A673 (cell line): Measurements from ENCODE around the gene HMGB2. TPM values are rescaled to one million over a fixed set of nuclear protein-coding genes. Genes with fewer than 3 reads are reported as not detected.

Experiments
- BruUV-seq: library from RNA; stranded (reverse); fragments of 400-500 nt; replicated peaks from 2 replicates; lab custom pipeline; 2021; lab: Mats Ljungman, UMichigan
- CTCF ChIA-PET: fragments of 300-600 bp; sonication (Branson Sonifier 250); formaldehyde crosslinking; loops from one replicate; lab custom pipeline; 2022; ENCODE audit warnings: antibody characterized with exemption; lab: Charles Lee
- POLR2A ChIA-PET: fragments of 300-600 bp; sonication (Branson Sonifier 250); formaldehyde crosslinking; loops from one replicate; lab custom pipeline; 2022; ENCODE audit warnings: antibody characterized with exemption; ENCODE audit not compliant: low non-redundant PET; lab: Charles Lee
- DNase-seq: peaks from one replicate; pipeline ENCODE4 v3.0.0-alpha.2; 2015; ENCODE audit warnings: low spot score
- H3K27ac ChIP-seq: fragments of 200-600 bp; sonication (generic); 2 replicates; pipeline ENCODE4 v1.5.1; 2016; ENCODE audit warnings: mixed run types, low read depth, mild to moderate bottlenecking, mixed read lengths, antibody characterized with exemption, low read length; ENCODE audit not compliant: poor library complexity, severe bottlenecking
- H3K27me3 ChIP-seq: fragments of 200-600 bp; sonication (generic); replicated peaks from 2 replicates; pipeline ENCODE4 v1.6.1; 2017; ENCODE audit warnings: mixed run types, low read depth, mild to moderate bottlenecking, mixed read lengths, antibody characterized with exemption, low read length; ENCODE audit not compliant: insufficient read depth, poor library complexity
- H3K36me3 ChIP-seq: fragments of 200-600 bp; sonication (generic); 2 replicates; pipeline ENCODE4 v1.6.1; 2016; ENCODE audit warnings: mixed run types, mild to moderate bottlenecking, mixed read lengths, antibody characterized with exemption, low read length; ENCODE audit not compliant: insufficient read depth, poor library complexity, severe bottlenecking
- H3K4me1 ChIP-seq: fragments of 200-600 bp; sonication (generic); 2 replicates; pipeline ENCODE4 v1.6.1; 2017; ENCODE audit warnings: mixed run types, mild to moderate bottlenecking, mixed read lengths, antibody characterized with exemption, low read length; ENCODE audit not compliant: insufficient read depth, poor library complexity, severe bottlenecking
- H3K4me3 ChIP-seq: fragments of 200-600 bp; sonication (generic); 2 replicates; pipeline ENCODE4 v1.5.1; 2016; ENCODE audit warnings: low read depth, mixed run types, mild to moderate bottlenecking, mixed read lengths, low read length; ENCODE audit not compliant: poor library complexity, severe bottlenecking
- H3K9me3 ChIP-seq: fragments of 200-600 bp; sonication (generic); 2 replicates; pipeline ENCODE4 v1.6.1; 2016; ENCODE audit warnings: mixed run types, low read depth, mild to moderate bottlenecking, mixed read lengths, antibody characterized with exemption, low read length; ENCODE audit not compliant: poor library complexity, severe bottlenecking
- EZH2 ChIP-seq: fragments of 200-600 bp; sonication (generic); IDR thresholded peaks from 2 replicates; pipeline ENCODE4 v1.6.1; 2017; ENCODE audit warnings: borderline replicate concordance, low read depth, mild to moderate bottlenecking, mixed read lengths, antibody characterized with exemption, low read length; ENCODE audit not compliant: poor library complexity, severe bottlenecking
- intact Hi-C: fragments of 100-400 bp; cut with micrococcal nuclease; formaldehyde crosslinking; loops from one replicate; pipeline ENCODE4 v1.10.0; 2022; ENCODE audit not compliant: unreplicated experiment
- total RNA-seq: library from RNA; stranded (reverse); gene quantifications from 2 replicates; pipeline ENCODE4 v1.2.3, GENCODE V29; 2021
- TF ChIP-seq, protein P1 (sequence below): fragments of 300-800, 200-600 bp; sonication (generic); conservative IDR thresholded peaks from 2 replicates; pipeline ENCODE4 v1.5.1; 2017; ENCODE audit warnings: low read depth, mild to moderate bottlenecking, antibody characterized with exemption, low read length, moderate library complexity, mixed read lengths

HMGB2 gene
- total RNA-seq, 1 experiment from 2014 or later = 392 TPM

DNA sequence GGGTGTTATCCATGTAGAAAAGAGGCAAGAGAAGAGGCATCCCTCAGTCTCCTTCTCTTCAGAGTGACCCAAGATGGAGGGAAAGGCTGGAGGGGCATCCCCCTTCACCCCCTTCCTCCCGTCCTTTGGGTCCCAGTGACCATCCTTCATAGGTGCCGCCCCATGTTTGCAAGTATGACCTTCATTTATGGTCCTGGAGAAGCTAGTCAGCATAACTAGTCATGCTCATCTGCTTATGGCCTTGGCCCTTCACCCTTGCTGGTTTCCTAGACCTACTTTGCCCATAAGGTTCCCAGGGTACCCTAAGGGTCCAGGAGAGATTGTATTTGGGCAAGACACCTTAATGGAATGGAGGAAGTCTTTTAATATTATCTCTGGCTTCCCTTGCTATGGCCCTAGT is 46.7 kb downstream of the HMGB2 start:
- no TSS peak for BruUV-seq
- intact Hi-C loops = loop anchor here (10.0 kb wide), 1 partner anchor 127 kb away; no protein-coding TSS in a partner anchor

DNA sequence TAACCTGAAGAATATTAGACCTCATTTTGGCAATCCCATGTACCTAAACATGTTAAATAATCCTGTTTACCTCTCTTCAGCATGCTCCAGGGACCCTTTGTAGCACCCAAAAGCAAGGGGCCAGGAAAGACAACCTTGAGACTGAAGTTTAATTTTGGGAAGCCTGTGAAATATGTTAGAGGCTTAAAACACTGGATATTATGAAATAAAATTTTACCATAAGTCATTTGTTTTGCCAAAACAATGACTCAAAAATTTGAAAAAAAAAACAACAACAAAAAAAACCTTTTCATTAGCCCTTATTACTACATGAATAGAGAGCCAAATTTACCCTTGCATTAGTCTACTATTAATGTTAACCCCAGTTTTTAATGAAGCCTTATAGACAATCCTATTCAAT is 49.7 kb downstream of the HMGB2 start:
- no TSS peak for BruUV-seq

More for the DNA sequence above, 46.7 kb downstream of the HMGB2 start:
- Histone ChIP-seq H3K4me3 (no peak overlapping the region), H3K9me3 (peaks cover 42% of the 10 kb centered on the region), H3K27me3 (no peaks in the 10 kb centered on the region), H3K36me3 (peaks cover 6% of the 10 kb centered on the region), H3K4me1 (no peaks in the 10 kb centered on the region), H3K27ac (no peak overlapping the region)
- no peak for DNase-seq
- TF ChIP-seq, protein P1, sequence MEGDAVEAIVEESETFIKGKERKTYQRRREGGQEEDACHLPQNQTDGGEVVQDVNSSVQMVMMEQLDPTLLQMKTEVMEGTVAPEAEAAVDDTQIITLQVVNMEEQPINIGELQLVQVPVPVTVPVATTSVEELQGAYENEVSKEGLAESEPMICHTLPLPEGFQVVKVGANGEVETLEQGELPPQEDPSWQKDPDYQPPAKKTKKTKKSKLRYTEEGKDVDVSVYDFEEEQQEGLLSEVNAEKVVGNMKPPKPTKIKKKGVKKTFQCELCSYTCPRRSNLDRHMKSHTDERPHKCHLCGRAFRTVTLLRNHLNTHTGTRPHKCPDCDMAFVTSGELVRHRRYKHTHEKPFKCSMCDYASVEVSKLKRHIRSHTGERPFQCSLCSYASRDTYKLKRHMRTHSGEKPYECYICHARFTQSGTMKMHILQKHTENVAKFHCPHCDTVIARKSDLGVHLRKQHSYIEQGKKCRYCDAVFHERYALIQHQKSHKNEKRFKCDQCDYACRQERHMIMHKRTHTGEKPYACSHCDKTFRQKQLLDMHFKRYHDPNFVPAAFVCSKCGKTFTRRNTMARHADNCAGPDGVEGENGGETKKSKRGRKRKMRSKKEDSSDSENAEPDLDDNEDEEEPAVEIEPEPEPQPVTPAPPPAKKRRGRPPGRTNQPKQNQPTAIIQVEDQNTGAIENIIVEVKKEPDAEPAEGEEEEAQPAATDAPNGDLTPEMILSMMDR = no peak
- TF ChIP-seq EZH2 = no peak
- ChIA-PET POLR2A (no interaction called here), CTCF (interaction anchor here (0.7 kb wide), 1 partner anchor 22 kb away, joined by 5 read pairs; no protein-coding TSS in a partner anchor)

DNA sequence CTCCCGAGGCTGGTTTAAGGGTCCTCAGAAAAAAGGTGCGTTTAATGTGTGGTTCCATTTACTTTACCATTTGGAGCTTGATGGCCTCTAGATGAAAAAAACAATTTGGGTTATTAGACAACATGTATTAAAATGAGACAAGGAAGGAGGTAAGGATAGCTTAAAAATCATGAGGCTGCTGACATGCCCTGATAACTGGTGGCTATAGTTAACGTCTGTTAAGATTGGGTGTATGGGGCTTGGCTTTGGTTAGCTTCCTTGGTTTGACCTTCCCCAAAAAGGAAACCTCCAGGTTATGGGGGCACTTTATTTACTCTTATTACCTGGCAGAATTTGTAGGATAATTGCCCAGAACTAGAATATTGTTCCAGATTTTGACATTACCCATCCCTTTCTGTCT is 51.5 kb downstream of the HMGB2 start:
- Histone ChIP-seq H3K36me3 (peaks cover 6% of the 10 kb centered on the region), H3K27ac (no peak overlapping the region), H3K9me3 (peaks cover 40% of the 10 kb centered on the region), H3K27me3 (no peaks in the 10 kb centered on the region), H3K4me3 (no peak overlapping the region), H3K4me1 (no peaks in the 10 kb centered on the region)
- no peak for DNase-seq
- POLR2A ChIA-PET = no interaction called here
- intact Hi-C loops = loop anchor here (10.0 kb wide), 1 partner anchor 132 kb away; no protein-coding TSS in a partner anchor
- no peak for TF ChIP-seq EZH2
- TF ChIP-seq, protein P1 = no peak
- BruUV-seq = no TSS peak
- CTCF ChIA-PET = no interaction called here

More for the DNA sequence above, 49.7 kb downstream of the HMGB2 start:
- intact Hi-C loops = loop anchor here (10.0 kb wide), 1 partner anchor 130 kb away; no protein-coding TSS in a partner anchor
- H3K27me3 ChIP-seq = no peaks in the 10 kb centered on the region
- ChIA-PET CTCF (no interaction called here), POLR2A (no interaction called here)
- no peak overlapping the region for H3K4me3 ChIP-seq
- peaks cover 42% of the 10 kb centered on the region for H3K9me3 ChIP-seq
- no peak overlapping the region for H3K27ac ChIP-seq
- no peaks in the 10 kb centered on the region for H3K4me1 ChIP-seq
- no peak for DNase-seq
- TF ChIP-seq, protein P1 = no peak
- TF ChIP-seq EZH2 = no peak
- H3K36me3 ChIP-seq = peaks cover 6% of the 10 kb centered on the region
